HCT116 (cell line): ENCODE data around the gene APPBP2. TPM values are rescaled to one million over a fixed set of nuclear protein-coding genes. Genes with fewer than 3 reads are reported as not detected.

Experiments
- ATAC-seq: fragments of 200-7000 bp; cut with Tn5 transposase; 2 replicates; pipeline ENCODE4 v1.9.1; 2020; ENCODE audit warnings: mild to moderate bottlenecking, moderate library complexity
- BruUV-seq: library from RNA; stranded (reverse); fragments of 400-500 nt; replicated peaks from 2 replicates; lab custom pipeline; 2021; lab: Mats Ljungman, UMichigan
- CTCF ChIA-PET: fragments of 300-600 bp; sonication (Branson Sonifier 250); formaldehyde crosslinking; loops from one replicate; lab custom pipeline; 2021; ENCODE audit warnings: antibody characterized with exemption; lab: Charles Lee
- POLR2A ChIA-PET: fragments of 300-600, 350-600 bp; sonication (Branson Sonifier 250); formaldehyde crosslinking; loops from one replicate; lab custom pipeline; 2021; ENCODE audit warnings: antibody characterized with exemption; lab: Charles Lee
- RAD21 ChIA-PET, 2 experiments: fragments of 300-600 bp; sonication (Branson Sonifier 250); formaldehyde crosslinking; loops; one replicate each; lab custom pipeline; 2023; ENCODE audit warnings: low total read pairs in 2 of 2; ENCODE audit not compliant: uncharacterized antibody in 2 of 2, unreplicated experiment in 2 of 2, low non-redundant PET in 1 of 2; lab: Charles Lee
- DNase-seq: peaks from one replicate; pipeline ENCODE4 v3.0.0-alpha.2; 2010; ENCODE audit warnings: low read depth, low spot score
- H2AFZ ChIP-seq: fragments of 200-600 bp; shearing (Covaris generic), sonication (generic); 2 replicates; pipeline ENCODE4 v1.6.1; 2017; ENCODE audit warnings: low read depth, mixed run types, mixed read lengths, antibody characterized with exemption, low read length; ENCODE audit not compliant: poor library complexity, severe bottlenecking
- H3K27ac ChIP-seq: 2 replicates; pipeline ENCODE4 v1.5.1; 2012; ENCODE audit warnings: low read depth, low read length
- H3K27me3 ChIP-seq: fragments of 200-600 bp; sonication (generic); 2 replicates; pipeline ENCODE4 v1.6.1; 2016; ENCODE audit warnings: mixed run types, low read length, mixed read lengths; ENCODE audit not compliant: insufficient read depth
- H3K36me3 ChIP-seq, 2 experiments: fragments of 200-500 bp in 1 of 2; fragments of 200-600 bp in 1 of 2; sonication (Bioruptor generic) in 1 of 2; sonication (generic) in 1 of 2; 2 replicates each; pipeline versions ENCODE4 v1.5.1 to v1.6.1; 2014 to 2016; ENCODE audit warnings: low read length in 2 of 2, inconsistent platforms in 1 of 2, mixed read lengths in 1 of 2, mixed run types in 1 of 2; ENCODE audit not compliant: insufficient read depth in 2 of 2, control insufficient read depth in 1 of 2
- H3K4me1 ChIP-seq, 2 experiments: fragments of 200-600 bp in 1 of 2; sonication (generic) in 1 of 2; 2 replicates each; pipeline versions ENCODE4 v1.5.1 to v1.6.1; 2012 to 2017; ENCODE audit warnings: low read length in 2 of 2, inconsistent platforms in 1 of 2, mild to moderate bottlenecking in 1 of 2, mixed read lengths in 1 of 2, mixed run types in 1 of 2, moderate library complexity in 1 of 2; ENCODE audit not compliant: insufficient read depth in 2 of 2, control insufficient read depth in 1 of 2
- H3K4me2 ChIP-seq: fragments of 200-600 bp; sonication (generic); 2 replicates; pipeline ENCODE4 v1.6.1; 2017; ENCODE audit warnings: mixed run types, low read length, mixed read lengths
- H3K4me3 ChIP-seq, 2 experiments: fragments of 200-600 bp in 1 of 2; sonication (generic) in 1 of 2; replicated peaks in 1 of 2; 2 replicates each; pipeline ENCODE4 v1.5.1; 2011 to 2016; ENCODE audit warnings: low read length in 2 of 2, control low read depth in 1 of 2, low read depth in 1 of 2, mild to moderate bottlenecking in 1 of 2, mixed read lengths in 1 of 2, mixed run types in 1 of 2
- H3K79me2 ChIP-seq: fragments of 200-600 bp; sonication (generic); 2 replicates; pipeline ENCODE4 v1.6.1; 2017; ENCODE audit warnings: mild to moderate bottlenecking, mixed run types, low read length, moderate library complexity, mixed read lengths; ENCODE audit not compliant: insufficient read depth
- H3K9ac ChIP-seq: fragments of 200-600 bp; sonication (generic); 2 replicates; pipeline ENCODE4 v1.6.1; 2016; ENCODE audit warnings: low read length, mixed read lengths
- H3K9me2 ChIP-seq: fragments of 200-600 bp; sonication (generic), shearing (Covaris generic); 2 replicates; pipeline ENCODE4 v1.6.1; 2017; ENCODE audit warnings: mixed run types, mild to moderate bottlenecking, moderate library complexity; ENCODE audit not compliant: insufficient read depth
- H3K9me3 ChIP-seq, 2 experiments: fragments of 200-500 bp in 1 of 2; fragments of 200-600 bp in 1 of 2; sonication (Bioruptor generic) in 1 of 2; sonication (generic) in 1 of 2; 2 replicates each; pipeline ENCODE4 v1.6.1; 2014 to 2017; ENCODE audit warnings: low read length in 2 of 2, mixed read lengths in 2 of 2, inconsistent platforms in 1 of 2, low read depth in 1 of 2, mild to moderate bottlenecking in 1 of 2, mixed run types in 1 of 2, moderate library complexity in 1 of 2; ENCODE audit not compliant: control insufficient read depth in 1 of 2, insufficient read depth in 1 of 2
- H4K20me1 ChIP-seq: fragments of 200-600 bp; sonication (generic), shearing (Covaris generic); 2 replicates; pipeline ENCODE4 v1.6.1; 2017; ENCODE audit warnings: mixed run types, mild to moderate bottlenecking, moderate library complexity; ENCODE audit not compliant: insufficient read depth
- CBX3 ChIP-seq: IDR thresholded peaks from 2 replicates; pipeline ENCODE4 v1.6.1; 2012; ENCODE audit warnings: low read depth
- CEBPB ChIP-seq: IDR thresholded peaks from 2 replicates; pipeline ENCODE4 v1.6.1; 2012; ENCODE audit warnings: low read depth
- EZH2 ChIP-seq: fragments of 200-600 bp; sonication (generic); IDR thresholded peaks from 2 replicates; pipeline ENCODE4 v1.6.1; 2017; ENCODE audit warnings: antibody characterized with exemption, mixed run types
- FOSL1 ChIP-seq: IDR thresholded peaks from 2 replicates; pipeline ENCODE4 v1.6.1; 2012; ENCODE audit warnings: low read depth
- JUND ChIP-seq: IDR thresholded peaks from 2 replicates; pipeline ENCODE4 v1.6.1; 2012
- POLR2A ChIP-seq: IDR thresholded peaks from 2 replicates; pipeline ENCODE4 v1.7.0; 2011; ENCODE audit warnings: borderline replicate concordance; ENCODE audit not compliant: insufficient read depth, insufficient read length; ENCODE audit errors: extremely low read depth
- POLR2AphosphoS5 ChIP-seq: IDR thresholded peaks from 2 replicates; pipeline ENCODE4 v1.6.1; 2011; ENCODE audit warnings: mild to moderate bottlenecking, low read depth, low read length, moderate library complexity
- RAD21 ChIP-seq: IDR thresholded peaks from 2 replicates; pipeline ENCODE4 v1.6.1; 2012; ENCODE audit warnings: low read depth, mild to moderate bottlenecking
- SP1 ChIP-seq: IDR thresholded peaks from 2 replicates; pipeline ENCODE4 v1.6.1; 2012; ENCODE audit warnings: low read depth
- SRF ChIP-seq: IDR thresholded peaks from 2 replicates; pipeline ENCODE4 v1.6.1; 2012; ENCODE audit warnings: low read depth
- TCF7L2 ChIP-seq: IDR thresholded peaks from 2 replicates; pipeline ENCODE4 v1.7.0; 2011; ENCODE audit warnings: borderline replicate concordance, inconsistent platforms; ENCODE audit not compliant: insufficient read depth, insufficient read length; ENCODE audit errors: extremely low read depth
- YY1 ChIP-seq: IDR thresholded peaks from 2 replicates; pipeline ENCODE4 v1.6.1; 2011; ENCODE audit warnings: low read length, low read depth, moderate library complexity, mild to moderate bottlenecking; ENCODE audit not compliant: insufficient replicate concordance; ENCODE audit errors: extremely low read depth
- ZFX ChIP-seq: fragments of 450-650 bp; IDR thresholded peaks from 2 replicates; pipeline ENCODE4 v1.6.1; 2017
- ZNF274 ChIP-seq: fragments of 200-500 bp; sonication (Bioruptor generic); IDR thresholded peaks from 2 replicates; pipeline ENCODE4 v1.6.1; 2014; ENCODE audit warnings: mild to moderate bottlenecking, low read depth, low read length, inconsistent platforms
- intact Hi-C: fragments of 100-400 bp; cut with micrococcal nuclease; formaldehyde crosslinking; loops from 2 replicates; pipeline ENCODE4 v1.10.0; 2022
- total RNA-seq: library from RNA; stranded (reverse); gene quantifications from one replicate; pipeline ENCODE4 v1.2.1, GENCODE V29; 2021; ENCODE audit not compliant: unreplicated experiment
- TF ChIP-seq, protein P1 (sequence below): IDR thresholded peaks from 2 replicates; pipeline ENCODE4 v1.6.1; 2012
- TF ChIP-seq, protein P2 (sequence below), 3 experiments: fragments of 200-600 bp in 1 of 3; sonication (generic) in 1 of 3; IDR thresholded peaks in 2 of 3; conservative IDR thresholded peaks in 1 of 3; 2 replicates each; pipeline ENCODE4 v1.5.1; 2012 to 2017; ENCODE audit warnings: low read depth in 2 of 3, low read length in 2 of 3, antibody characterized with exemption in 1 of 3, borderline replicate concordance in 1 of 3, control low read depth in 1 of 3, mild to moderate bottlenecking in 1 of 3, mixed read lengths in 1 of 3, mixed run types in 1 of 3, moderate library complexity in 1 of 3; ENCODE audit not compliant: insufficient read depth in 1 of 3
- TF ChIP-seq, protein P3 (sequence below): IDR thresholded peaks from 2 replicates; pipeline ENCODE4 v1.6.1; 2012; ENCODE audit warnings: low read depth

Gene APPBP2
- total RNA-seq, 1 experiment from 2014 or later: 35.8 TPM

DNA sequence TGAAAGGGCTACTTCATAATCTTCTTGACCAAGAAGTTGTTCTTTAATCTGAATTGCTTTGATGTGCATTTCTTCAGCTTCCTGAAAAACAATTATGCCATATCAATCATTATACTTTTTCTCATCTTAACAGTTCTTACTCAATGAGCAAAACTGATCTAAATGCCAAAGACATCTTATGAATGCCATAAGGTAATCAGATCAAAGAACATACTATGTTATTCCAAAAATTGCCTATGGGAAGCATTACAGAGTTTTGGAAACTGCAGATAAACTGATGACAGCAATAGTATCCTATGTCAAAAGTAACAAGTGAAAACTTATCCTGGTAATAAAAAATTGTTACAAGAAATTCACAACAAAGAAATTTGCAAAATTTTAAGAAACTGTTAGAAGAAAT is 74.1 kb downstream of the APPBP2 start:
- no peaks in the 10 kb centered on the region for H4K20me1 ChIP-seq
- H3K9me3 ChIP-seq: no peaks in the 10 kb centered on the region
- peaks cover 16 to 48% of the 10 kb centered on the region in 2 experiments; a peak in 3 of 4 replicates for H3K36me3 ChIP-seq
- H2AFZ ChIP-seq: no peak overlapping the region
- H3K27ac ChIP-seq: no peak overlapping the region
- no peaks in the 10 kb centered on the region for H3K79me2 ChIP-seq
- POLR2A ChIA-PET: no interaction called here
- CTCF ChIA-PET: no interaction called here
- no peak overlapping the region for H3K4me2 ChIP-seq
- ATAC-seq: no peak
- TF ChIP-seq ZNF274 (no peak), TCF7L2 (no peak), POLR2A (no peak), SP1 (no peak)
- TF ChIP-seq, protein P1, sequence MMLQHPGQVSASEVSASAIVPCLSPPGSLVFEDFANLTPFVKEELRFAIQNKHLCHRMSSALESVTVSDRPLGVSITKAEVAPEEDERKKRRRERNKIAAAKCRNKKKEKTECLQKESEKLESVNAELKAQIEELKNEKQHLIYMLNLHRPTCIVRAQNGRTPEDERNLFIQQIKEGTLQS: no peak
- RAD21 ChIA-PET: no interaction called here
- H3K9ac ChIP-seq: no peak overlapping the region
- no TSS peak for BruUV-seq
- no peaks in the 10 kb centered on the region for H3K4me1 ChIP-seq
- no peak overlapping the region for H3K4me3 ChIP-seq
- intact Hi-C loops: no loop called here
- DNase-seq: no peak
- H3K27me3 ChIP-seq: no peaks in the 10 kb centered on the region
- H3K9me2 ChIP-seq: no peaks in the 10 kb centered on the region

DNA sequence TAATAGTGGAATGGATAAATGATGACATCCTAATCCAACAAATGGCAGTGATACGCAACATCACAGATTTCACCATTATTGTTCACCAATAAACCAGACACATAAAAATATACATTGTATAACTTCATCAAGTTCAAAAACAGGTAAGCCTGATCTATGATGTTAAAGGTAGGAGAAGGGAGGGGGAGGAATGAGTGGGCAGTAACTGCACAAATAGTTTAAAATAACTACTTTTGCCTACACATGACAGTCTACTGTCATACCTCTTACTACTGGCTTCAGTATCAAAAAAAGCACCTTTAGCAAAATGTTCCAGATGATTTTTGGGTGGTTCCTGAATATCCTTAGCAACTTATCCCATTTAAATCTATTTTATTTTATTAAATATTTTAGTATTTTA is 75.0 kb downstream of the APPBP2 start:
- H3K27ac ChIP-seq: no peak overlapping the region
- CTCF ChIA-PET: no interaction called here
- H3K79me2 ChIP-seq: no peaks in the 10 kb centered on the region
- intact Hi-C loops: no loop called here
- H2AFZ ChIP-seq: no peak overlapping the region
- no peaks in the 10 kb centered on the region for H3K9me3 ChIP-seq
- no peak overlapping the region for H3K4me2 ChIP-seq
- no TSS peak for BruUV-seq
- H3K9ac ChIP-seq: no peak overlapping the region
- POLR2A ChIA-PET: no interaction called here
- H4K20me1 ChIP-seq: no peaks in the 10 kb centered on the region
- no peaks in the 10 kb centered on the region for H3K4me1 ChIP-seq
- H3K4me3 ChIP-seq: no peak overlapping the region
- H3K27me3 ChIP-seq: no peaks in the 10 kb centered on the region
- RAD21 ChIA-PET: no interaction called here
- ATAC-seq: no peak
- no peaks in the 10 kb centered on the region for H3K9me2 ChIP-seq
- H3K36me3 ChIP-seq: peaks cover 16 to 51% of the 10 kb centered on the region in 2 experiments; a peak in 3 of 4 replicates
- no peak for DNase-seq
- TF ChIP-seq CEBPB: no peak
- TF ChIP-seq YY1: no peak
- no peak for TF ChIP-seq POLR2AphosphoS5
- TF ChIP-seq FOSL1: no peak
- TF ChIP-seq, protein P2, sequence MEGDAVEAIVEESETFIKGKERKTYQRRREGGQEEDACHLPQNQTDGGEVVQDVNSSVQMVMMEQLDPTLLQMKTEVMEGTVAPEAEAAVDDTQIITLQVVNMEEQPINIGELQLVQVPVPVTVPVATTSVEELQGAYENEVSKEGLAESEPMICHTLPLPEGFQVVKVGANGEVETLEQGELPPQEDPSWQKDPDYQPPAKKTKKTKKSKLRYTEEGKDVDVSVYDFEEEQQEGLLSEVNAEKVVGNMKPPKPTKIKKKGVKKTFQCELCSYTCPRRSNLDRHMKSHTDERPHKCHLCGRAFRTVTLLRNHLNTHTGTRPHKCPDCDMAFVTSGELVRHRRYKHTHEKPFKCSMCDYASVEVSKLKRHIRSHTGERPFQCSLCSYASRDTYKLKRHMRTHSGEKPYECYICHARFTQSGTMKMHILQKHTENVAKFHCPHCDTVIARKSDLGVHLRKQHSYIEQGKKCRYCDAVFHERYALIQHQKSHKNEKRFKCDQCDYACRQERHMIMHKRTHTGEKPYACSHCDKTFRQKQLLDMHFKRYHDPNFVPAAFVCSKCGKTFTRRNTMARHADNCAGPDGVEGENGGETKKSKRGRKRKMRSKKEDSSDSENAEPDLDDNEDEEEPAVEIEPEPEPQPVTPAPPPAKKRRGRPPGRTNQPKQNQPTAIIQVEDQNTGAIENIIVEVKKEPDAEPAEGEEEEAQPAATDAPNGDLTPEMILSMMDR (IDR thresholded peaks at IDR 0.05 in 2 of 3, conservative IDR thresholded peaks at IDR 0.05 in 1 of 3; ENCODE audit: borderline replicate concordance in 1 of 3, insufficient read depth in 1 of 3, low read depth in 2 of 3, low read length in 2 of 3): no peak
- no peak for TF ChIP-seq ZNF274
- TF ChIP-seq, protein P3, sequence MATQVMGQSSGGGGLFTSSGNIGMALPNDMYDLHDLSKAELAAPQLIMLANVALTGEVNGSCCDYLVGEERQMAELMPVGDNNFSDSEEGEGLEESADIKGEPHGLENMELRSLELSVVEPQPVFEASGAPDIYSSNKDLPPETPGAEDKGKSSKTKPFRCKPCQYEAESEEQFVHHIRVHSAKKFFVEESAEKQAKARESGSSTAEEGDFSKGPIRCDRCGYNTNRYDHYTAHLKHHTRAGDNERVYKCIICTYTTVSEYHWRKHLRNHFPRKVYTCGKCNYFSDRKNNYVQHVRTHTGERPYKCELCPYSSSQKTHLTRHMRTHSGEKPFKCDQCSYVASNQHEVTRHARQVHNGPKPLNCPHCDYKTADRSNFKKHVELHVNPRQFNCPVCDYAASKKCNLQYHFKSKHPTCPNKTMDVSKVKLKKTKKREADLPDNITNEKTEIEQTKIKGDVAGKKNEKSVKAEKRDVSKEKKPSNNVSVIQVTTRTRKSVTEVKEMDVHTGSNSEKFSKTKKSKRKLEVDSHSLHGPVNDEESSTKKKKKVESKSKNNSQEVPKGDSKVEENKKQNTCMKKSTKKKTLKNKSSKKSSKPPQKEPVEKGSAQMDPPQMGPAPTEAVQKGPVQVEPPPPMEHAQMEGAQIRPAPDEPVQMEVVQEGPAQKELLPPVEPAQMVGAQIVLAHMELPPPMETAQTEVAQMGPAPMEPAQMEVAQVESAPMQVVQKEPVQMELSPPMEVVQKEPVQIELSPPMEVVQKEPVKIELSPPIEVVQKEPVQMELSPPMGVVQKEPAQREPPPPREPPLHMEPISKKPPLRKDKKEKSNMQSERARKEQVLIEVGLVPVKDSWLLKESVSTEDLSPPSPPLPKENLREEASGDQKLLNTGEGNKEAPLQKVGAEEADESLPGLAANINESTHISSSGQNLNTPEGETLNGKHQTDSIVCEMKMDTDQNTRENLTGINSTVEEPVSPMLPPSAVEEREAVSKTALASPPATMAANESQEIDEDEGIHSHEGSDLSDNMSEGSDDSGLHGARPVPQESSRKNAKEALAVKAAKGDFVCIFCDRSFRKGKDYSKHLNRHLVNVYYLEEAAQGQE: no peak
- no peak for TF ChIP-seq RAD21
- no peak for TF ChIP-seq POLR2A
- TF ChIP-seq ZFX: no peak
- no peak for TF ChIP-seq JUND
- TF ChIP-seq CBX3: no peak
- no peak for TF ChIP-seq EZH2
- TF ChIP-seq SRF: no peak
